CD4-positive, alpha-beta T cell treated with Interleukin-6 at 100 ng/mL for 8 hours (primary cell): ENCODE results near the gene ADAM12.

ENCODE experiments used
- DNase-seq: peaks from one replicate; pipeline ENCODE4 v3.0.0-alpha.2; 2020; ENCODE audit warnings: mixed read lengths, low spot score

ADAM12 gene

DNA sequence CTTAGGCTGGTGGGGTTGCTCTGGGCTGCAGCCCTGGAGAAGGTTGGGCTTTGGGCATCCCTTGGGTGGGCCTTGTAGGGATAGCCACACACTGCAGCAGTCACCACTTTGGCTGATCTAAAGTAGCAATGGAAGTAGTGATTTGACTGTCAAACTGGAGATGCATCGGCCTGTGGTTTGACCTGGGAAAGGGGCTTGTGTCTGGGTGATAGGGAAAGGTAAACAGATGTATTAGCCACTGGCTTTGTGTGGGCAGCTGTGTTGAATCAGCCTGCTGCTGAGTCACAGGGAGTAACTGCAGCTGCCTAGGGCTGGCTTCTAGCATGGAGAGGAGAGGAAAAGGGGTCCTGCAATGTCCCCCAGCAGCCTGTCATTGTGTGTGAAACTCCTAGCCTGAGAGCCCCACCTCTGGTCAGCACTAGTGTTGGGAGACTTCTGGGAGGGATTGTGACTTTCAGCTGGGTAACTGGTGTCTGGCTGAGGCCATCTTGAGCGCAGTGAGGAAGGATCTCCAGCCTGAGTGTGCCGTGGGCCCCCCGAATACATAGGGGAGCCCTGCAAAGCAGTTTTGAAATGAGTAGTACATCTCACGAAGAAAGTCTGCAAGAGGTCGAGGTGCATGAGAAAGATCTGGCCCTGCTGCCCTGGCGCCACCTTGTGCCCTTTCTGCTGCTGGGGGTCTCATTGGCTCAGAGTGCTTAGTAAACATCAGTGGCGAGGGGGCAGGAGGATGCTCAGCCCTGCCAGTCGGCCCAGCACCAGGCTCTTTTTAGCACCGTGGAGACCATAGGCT lies 374.6 kb downstream of the ADAM12 start:
- no peak for DNase-seq

DNA sequence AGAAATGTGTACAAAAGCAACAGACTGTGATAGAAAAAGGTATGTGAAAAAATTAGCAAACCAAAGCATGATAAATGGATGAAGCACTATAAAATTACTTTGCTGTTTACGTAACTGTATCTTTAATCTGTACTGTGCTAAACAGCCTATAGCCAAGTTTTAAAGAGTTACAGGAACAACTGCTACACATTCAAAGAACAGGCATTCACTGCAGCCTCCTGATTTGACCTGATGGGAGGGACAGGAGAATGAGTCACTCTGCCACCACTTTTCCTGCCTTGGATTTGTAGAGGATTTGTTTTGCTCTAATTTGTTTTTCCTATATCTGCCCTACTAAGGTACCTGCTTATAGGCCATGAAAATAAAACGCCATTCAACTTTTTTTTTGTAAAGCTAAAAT lies 375.8 kb downstream of the ADAM12 start:
- DNase-seq: no peak

DNA sequence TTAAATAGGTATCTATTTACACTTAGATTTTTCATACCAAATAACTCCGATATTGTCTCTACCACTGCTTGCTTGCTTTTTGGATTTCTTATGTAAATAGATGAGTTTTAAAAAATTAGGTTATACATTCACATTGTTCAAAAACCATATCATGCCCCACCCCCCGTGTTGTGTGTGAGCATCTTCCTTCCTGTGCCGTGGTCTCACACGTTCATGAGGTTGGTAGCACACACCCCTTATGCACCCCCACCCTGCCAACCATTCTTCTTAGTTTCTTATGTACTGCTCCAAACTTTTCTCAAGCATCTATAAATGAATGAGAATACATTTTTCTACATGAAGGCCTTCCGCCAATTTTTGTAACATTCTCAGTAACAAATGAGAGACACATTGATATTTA lies 376.3 kb downstream of the ADAM12 start:
- DNase-seq: no peak

DNA sequence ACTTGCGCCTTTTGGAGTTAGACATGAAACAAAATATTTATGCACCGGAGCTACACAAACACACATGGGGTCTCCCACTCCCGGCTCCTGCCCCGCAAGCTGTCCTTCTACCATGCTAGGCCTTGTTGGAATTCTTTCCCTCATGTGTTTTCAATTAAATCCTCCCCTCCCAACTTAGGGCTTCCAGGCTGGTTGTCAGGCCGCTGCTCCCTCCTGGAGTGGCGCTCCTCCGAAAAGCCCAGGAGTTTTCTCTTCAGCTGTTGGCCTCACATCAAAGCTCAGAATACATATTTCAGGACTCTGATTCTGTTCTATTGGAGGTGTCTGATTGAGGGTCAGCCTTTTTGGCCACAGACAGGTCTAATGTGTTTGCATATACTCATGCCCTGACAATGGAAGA lies 378.6 kb downstream of the ADAM12 start:
- no peak for DNase-seq

DNA sequence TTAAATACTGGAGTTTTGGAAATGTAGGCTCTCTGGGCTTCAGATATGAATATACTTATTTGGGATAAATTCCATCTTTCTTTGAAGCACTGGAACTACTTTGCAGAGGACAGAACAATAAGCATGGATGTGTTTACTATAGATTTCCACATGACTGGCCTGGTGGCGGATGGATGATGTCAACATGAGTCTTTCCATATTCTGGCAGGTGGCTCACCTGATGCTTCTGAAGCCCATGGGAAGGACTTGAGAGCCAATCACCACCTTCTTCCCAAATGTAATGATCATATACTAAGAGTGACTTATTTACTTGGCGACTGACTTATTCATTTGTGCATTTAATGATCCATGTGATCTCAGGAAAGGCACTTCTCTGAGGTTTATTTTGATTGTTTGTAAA lies 381.4 kb downstream of the ADAM12 start:
- DNase-seq: no peak

DNA sequence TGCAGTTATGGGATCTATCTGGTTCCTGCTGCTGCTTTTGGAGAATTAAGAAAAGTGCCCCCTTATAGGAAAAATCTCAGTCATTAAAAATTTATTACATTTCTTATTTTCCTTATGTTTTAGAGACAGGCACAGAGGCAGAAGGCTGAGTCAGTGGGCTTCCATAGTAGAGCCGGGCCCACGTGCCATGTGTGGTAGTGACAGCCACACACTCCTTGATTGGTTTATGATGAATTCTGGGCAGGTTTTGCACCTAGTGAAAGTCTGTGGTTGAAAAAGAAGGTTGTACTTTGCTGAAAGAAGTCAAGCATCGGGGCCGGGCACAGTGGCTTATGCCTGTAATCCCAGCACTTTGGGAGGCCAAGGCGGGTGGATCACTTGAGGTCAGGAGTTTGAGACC lies 382.0 kb downstream of the ADAM12 start:
- DNase-seq: no peak

DNA sequence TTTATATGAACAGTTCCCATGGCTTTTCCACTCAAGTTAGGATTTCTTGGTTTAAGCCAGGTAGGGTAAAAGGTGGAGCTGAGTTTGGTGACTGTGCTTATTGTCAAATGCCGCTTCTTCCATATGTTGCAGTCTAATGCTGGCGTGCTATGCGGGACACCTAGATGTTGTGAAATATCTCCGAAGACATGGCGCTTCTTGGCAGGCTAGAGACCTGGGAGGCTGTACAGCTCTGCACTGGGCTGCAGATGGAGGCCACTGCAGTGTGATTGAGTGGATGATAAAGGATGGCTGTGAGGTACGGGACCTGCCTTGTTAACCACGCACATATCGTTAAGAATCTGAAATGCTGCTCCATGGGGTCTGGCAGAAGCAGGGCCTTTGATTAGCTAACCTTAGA lies 383.5 kb downstream of the ADAM12 start:
- no peak for DNase-seq

DNA sequence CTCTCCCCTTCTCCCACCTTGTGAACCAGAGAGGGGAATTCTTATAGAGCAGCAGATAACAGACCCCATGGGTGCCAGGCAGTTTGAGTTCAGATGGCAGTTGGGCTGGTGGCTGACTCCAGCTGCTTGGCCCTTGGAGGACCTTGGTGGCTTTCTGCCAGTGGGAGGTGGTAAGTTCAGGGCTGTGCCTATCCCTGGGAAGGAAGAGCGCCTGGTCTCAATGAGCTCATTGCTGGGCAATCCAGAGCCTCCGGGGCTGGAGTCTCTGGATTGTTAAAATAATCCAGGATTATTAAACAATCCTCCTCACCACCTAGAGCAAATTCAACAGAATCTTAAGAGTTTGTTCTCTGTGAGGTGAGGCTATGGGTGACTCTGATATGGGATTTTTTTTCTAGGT lies 386.7 kb downstream of the ADAM12 start:
- DNase-seq: no peak

DNA sequence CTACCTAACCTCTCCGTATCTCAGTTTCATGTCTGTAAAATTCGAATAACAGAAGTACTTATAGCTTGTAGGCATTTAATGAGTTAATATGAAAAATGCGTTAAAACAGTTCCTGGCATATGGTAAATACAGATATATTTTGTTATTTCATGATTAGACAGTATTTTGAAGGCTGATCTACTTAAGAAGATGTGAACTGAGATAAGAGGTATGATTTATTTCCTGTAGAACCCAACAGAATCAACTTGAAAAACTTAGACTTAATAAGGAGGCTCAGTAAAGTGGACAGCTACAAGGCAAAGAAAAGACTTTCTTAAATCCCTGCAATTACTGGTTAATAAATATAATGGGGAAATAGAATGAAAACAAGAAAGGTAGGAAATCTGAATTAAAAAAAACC lies 388.6 kb downstream of the ADAM12 start:
- no peak for DNase-seq

DNA sequence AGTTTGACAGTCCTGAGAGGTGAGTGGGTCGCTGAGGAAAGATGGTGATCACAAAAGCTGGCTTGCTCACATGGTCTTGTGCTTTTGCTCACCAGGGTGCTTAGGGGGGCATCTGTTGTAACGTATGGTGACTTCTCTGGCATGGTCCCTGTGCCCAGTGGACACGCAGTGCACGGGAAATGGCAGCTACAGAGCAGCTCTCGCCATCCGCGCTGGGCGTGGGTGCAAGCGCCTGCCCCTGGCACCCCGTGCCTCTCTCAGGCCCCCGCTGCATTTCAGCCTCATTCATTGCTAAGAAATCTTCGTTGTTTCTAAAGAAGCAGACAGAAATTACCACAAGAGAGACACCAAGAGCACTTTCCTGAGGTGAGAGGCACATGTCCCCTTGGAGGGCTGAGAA lies 390.7 kb downstream of the ADAM12 start:
- no peak for DNase-seq

DNA sequence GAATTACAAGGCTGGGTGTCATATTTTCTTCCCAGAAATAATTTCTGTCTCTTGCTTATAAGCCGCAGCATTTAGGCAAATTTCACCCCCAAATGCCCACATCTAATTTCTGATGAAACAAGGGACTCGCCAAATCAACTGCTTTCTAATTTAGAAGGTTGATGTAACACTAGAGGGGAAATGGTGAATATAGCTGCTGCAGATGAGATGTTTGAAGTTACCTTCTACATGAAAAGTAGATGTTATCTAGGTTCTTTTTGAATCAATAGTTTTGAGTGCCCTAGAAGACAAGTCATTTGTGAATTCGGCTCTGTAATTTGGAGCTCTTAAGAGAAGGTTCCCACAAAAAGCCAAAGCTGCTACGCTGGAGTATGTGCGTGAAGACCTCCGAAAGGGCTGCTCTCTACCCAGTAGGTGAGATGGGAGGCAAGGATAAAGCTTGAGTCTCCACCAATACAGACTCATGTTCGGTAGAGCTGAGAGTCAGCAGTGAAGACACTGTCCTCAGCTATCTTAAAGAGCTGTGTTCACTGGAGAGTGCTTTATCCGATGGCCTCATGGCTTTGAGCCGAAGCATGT lies 392.5 kb downstream of the ADAM12 start:
- DNase-seq: no peak

DNA sequence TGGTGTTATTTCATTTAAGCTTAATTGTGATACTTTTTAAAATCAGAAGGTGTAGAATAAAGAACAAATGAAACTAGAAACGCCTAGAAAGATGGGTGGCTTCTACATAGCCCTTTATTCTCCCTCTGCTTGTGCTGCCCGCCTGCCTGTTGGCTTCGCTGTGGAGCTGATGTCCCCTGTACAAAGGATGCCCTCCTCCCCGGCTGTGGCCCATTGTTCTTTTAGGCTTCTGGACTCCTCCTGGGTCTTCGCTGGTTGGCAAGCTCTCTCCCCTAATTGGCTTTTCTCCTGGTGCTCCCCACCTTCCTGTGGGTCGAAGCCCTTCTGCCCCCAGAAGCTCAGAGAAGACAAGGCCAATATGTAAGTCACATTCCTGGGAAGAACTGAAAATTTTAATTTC lies 393.7 kb downstream of the ADAM12 start:
- DNase-seq: no peak

DNA sequence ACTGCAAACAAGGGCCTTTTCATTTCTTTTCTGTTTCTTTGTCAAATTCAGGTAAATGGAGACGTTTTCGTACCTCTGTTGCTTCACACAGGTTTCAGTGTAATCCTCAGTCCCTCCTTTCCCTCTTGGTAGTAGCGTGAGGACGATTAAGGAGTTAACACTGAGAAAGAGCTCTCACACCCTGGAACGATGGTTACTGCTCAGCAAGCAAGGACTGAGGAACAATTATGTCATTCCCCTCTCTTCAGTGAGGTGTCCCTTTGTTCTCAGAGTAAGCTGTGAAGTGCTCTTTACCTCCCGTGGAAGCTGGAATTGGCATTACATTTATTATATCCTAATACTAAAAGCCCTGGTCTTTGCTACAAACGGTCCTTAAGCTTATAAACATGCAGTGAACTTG lies 396.0 kb downstream of the ADAM12 start:
- no peak for DNase-seq

DNA sequence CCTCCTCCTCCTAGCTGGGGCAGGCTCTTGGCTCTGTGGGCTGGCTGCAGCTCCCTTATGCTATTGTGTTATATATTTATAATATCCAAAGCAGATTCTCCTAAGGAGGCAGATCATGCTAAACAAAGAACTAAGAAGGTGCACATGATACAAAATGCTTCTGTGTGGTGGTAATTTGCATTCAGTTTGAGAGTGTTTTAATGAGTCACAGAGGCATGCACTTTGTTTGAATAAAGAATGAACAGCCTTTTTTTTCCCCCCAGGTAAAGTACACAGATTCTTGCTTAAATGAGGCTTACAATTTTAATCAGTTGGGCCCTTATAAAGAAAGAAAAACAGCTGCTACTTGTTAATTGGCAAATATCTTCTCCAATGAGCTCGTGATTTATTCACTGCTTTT lies 396.9 kb downstream of the ADAM12 start:
- DNase-seq: no peak

DNA sequence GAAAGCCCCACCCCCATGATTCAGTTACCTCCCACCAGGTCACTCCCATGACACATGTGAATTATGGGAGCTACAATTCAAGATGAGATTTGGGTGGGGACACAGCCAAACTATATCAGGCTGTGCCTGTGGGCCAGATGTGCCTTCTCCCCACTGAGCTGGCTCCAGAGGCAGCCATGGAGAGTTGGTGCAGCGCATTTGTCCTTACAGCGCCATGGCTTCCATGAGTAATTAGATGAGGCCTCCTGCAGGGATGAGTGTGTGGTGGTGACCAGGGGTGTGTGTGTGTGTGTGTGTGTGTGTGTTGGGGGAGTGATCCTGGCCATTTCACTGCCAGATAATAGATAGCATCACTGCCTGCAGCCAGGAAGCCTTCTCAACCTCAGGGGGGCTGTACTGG lies 397.3 kb downstream of the ADAM12 start:
- no peak for DNase-seq

DNA sequence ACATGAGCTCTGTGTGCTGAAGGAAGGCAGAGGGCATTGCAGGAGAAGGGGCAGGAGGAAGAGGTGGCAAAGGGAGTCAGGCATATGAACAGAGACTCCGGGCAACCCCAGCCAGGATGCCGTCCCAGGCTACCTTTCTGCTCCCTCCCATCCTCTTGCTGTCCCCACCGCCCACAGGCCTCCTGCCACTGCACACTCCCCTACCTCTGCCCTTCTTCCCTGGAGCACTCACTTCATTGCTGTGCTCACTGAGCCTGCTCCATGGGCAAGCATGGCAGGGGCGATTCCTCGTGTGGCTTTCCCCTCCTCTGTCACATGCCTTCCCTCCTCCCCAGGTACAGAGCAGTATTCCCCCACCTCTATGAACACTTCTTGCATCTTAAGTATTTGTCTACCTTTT lies 398.5 kb downstream of the ADAM12 start:
- DNase-seq: no peak

DNA sequence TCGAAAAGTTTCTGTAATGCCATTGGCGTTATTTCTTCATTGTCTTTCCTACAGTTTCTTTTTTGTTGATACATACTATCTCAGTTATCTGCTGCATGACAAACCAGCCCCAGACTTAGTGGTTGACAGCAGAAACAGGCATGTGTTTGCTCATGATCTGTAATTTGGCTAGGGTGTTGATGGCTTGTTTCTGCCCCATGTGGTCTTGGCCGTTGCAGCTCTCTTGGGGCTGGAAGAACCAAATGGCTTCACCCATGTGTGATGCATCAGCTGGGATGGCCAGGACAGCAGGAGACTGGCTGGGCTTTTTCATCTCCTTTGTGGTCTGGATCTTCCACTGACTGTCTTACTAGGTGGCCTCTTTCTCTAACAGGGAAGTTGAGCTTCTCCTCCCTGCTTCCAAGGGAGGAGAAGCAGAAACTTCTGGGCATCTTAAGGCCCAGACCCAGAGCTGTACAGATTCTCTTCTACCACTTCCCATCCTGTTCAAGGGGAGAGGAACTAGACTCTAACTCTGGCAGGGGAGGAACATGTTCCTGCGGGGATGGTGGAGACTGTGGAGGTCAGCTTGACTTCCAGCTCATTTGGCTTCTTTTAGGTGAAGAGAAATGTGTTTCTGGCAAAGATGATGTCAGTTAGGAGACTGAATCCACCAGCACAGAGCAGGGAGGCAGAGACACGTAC lies 402.6 kb downstream of the ADAM12 start:
- no peak for DNase-seq

DNA sequence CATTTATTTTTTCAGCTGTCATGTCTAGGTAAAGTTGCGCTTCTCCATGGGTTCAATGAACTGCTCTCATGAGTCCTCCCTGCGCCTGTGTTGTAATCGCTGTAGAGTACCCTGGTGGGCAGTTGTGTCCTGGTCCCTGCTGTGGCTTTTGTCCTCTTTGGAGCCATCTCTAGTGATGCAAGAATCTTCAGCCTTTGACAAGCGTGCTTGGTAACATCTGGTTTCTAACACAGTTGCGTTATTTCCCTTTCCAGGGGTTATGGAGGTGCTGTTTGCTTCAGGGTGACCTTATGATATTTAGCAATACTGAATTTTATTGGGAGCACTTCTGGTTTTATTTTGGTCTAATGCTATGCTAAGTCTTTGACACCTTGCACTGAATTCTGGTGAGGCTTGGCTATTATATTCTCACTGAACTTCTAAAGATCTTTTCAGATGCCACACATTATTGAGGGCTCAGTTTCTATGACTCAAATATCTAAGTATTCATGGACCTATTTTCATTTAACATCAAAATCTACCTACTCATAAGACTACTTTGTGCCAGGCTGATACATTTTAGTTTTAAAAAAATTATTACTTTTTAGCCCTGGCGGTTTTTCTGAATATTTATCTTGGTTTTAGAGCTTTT lies 403.3 kb downstream of the ADAM12 start:
- DNase-seq: no peak

DNA sequence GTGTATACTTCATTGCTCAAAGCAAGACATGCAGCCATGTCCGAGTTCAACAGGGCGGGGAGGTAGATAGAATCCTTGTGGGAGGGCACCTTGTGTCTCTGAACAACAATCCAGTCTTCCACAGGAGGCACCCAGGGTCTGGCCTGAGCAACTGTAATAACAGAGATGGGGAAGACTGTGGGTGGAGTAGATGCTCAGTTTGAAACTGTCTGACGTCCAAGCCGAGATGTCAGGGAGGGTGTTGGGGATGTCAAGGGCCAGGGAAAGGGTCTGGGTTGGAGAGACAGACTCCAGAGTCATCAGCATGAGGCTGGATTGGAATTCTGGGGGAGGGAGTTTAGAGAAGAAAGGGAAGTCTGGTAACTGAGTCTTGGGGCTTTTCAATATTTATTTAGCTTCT lies 403.9 kb downstream of the ADAM12 start:
- no peak for DNase-seq

DNA sequence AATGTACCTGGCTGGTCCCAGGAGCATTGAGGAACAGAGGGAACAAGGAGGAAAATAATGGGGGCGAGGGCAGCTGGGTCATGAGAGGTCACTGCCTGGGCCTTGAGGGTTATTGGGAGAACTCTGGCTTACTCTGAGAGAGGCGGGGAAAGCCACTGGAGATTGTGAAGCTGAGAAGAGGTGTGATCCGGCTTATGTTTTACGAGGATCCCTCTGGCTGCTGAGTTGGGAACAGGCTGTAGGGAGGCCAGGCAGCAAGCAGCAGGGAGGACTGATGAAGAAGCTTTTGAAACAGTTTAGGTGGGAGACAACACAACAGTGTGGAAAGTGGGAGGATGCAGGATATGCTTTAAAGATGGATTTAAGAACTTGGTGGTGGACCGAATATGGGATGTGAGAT lies 404.6 kb downstream of the ADAM12 start:
- no peak for DNase-seq

DNA sequence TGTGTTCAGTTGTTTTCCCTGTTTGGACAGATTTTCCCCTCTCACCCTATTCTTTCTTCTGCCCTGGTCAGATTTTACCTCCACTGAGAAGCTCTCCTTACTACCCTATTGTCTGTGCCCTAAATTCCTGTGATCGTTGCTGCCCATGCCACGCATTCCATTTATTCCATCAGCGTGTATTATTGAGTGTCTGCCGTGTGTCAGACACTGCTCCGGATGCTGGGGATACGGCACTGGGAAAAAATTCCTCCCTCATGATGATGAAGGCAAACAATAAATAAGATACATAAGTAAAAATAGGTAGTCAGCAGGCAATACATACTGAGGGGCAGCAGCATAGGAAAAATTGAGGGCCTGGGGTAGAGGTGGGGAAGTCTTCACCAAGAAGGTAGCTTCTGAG lies 405.1 kb downstream of the ADAM12 start:
- DNase-seq: no peak

DNA sequence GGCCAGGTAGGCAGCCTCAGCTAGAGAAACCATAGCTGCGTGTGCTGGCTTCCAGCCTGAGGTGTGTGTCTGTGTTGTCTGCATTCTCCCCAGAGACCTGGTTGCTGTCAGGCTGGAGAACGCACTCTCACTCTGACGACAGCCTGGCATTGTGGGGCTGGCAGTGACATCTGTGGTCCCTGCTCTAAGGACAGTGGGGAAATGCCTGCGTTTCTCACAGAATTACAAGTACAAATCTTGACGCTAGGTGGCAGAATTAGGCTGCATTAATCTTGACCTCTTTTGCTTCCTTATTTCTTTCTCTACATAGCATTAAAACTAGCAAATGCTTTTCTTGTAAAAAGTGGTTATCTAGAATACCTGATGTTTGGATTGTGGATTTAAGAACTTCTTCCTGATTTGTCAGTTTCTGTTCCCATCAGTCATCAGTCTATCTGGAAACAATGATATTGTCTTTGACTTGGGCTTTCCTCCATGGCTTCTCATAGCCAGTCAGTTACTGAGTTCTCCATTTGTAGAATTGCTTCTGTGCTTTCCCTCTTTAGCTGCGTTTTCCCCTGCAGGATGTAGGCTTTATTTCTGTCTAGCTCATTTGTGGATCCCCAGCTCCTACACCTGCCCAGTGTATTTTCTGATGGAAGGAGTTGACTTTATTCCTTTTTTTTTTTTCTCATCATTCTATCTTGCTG lies 405.9 kb downstream of the ADAM12 start:
- peak; percentile 31 for DNase-seq
